Measurements from ENCODE around the gene NEGR1. TPM values are rescaled to one million over a fixed set of nuclear protein-coding genes. Genes with fewer than 3 reads are reported as not detected.

NEGR1 gene
- total RNA-seq, 2 experiments from 2014 or later: not detected

DNA sequence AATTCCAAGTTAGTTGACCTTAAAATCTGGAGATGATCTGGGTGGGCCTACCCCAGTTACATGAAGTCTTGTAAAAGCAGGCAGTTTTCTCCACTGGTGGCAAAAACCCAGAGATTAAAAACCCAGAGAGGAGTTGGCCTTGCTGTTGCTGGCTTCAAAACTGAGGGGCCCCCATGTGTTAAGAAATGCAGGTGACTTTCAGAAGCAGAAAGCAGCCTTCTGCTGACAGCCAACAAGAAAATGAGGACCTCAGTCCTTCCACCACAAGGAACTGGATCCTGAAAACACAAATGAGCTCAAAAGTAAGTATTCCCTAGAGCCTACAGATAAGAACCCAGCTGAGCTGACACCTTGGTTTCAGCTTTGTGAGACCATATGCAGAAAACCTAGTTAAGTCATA lies 857.8 kb downstream of the NEGR1 start:
- no peaks in the 10 kb centered on the region for H3K4me1 Mint-ChIP-seq
- no peaks in the 10 kb centered on the region for H3K27me3 Mint-ChIP-seq
- no peaks in the 10 kb centered on the region for H3K36me3 Mint-ChIP-seq (ENCODE audit: low read depth)
- ChIA-PET POLR2A (no interaction called here), CTCF (no interaction called here)
- H3K4me3 Mint-ChIP-seq: no peak overlapping the region
- no peak overlapping the region for H3K27ac Mint-ChIP-seq
- DNase-seq: no peak
- no peaks in the 10 kb centered on the region for H3K9me3 Mint-ChIP-seq

DNA sequence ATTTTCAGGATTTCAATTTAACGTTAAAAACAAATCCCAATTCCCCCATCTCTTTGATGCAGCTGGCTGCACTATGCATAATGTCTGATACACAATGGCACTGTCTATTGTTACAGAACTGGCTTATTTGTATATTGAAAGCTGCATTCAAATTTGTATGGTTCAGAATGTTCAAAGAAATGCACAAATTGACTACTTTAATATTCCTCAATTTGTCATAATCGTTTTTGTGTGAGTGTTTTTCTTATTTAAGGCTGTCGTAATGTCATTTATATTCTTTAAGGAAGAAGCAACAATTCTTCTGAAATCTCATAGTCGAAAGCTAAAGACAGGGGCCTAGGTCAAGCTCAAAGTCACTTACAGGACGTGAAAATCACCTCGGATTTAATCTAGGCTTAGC lies 860.1 kb downstream of the NEGR1 start:
- no peak overlapping the region for H3K4me3 Mint-ChIP-seq
- no peak overlapping the region for H3K27ac Mint-ChIP-seq
- H3K27me3 Mint-ChIP-seq: no peaks in the 10 kb centered on the region
- CTCF ChIA-PET: no interaction called here
- DNase-seq: no peak
- no peaks in the 10 kb centered on the region for H3K4me1 Mint-ChIP-seq
- no peaks in the 10 kb centered on the region for H3K36me3 Mint-ChIP-seq (ENCODE audit: low read depth)
- POLR2A ChIA-PET: no interaction called here
- H3K9me3 Mint-ChIP-seq: peaks cover 2% of the 10 kb centered on the region

DNA sequence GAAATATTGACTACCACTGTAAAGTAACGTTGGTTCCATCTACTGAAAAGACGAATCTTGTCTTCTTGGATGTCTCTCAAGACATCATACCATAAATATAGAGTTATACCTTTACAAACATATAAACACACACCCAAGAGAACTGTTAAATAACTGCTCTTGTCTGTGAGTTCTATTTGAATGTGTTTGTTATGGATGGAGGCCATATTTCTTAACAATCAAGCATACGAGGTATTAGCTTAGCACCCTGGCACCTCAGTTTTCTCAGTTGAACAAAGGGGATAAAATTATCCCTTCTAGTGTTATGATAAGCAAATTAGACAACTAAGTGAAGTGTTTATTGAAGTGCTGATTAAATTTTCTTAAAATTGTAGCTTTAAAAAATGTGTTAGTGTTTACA lies 864.9 kb downstream of the NEGR1 start:
- Mint-ChIP-seq H3K36me3 (ENCODE audit: low read depth) (no peaks in the 10 kb centered on the region), H3K9me3 (peaks cover 2% of the 10 kb centered on the region), H3K4me1 (no peaks in the 10 kb centered on the region), H3K27me3 (no peaks in the 10 kb centered on the region), H3K4me3 (no peak overlapping the region), H3K27ac (no peak overlapping the region)
- ChIA-PET CTCF (no interaction called here), POLR2A (no interaction called here)
- DNase-seq: no peak

DNA sequence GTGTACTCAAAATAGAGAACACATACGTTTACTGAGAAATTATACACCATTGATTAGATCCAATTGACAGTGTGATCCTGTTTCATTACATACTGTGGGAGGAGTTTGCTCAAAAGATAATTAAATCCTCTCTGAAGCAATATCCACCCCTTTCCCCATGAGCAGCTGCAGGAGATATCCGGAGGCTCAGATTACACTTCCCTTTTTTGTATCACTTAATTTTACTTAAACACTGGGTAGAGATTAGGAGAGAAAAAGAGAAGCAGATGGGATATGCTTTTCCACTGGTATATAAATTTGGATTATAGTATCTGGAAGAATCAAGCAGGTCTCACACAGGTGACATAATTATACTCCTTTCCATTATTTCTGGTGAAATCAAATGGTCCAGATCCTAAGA lies 868.2 kb downstream of the NEGR1 start:
- ChIA-PET POLR2A (no interaction called here), CTCF (no interaction called here)
- no peak for DNase-seq
- Mint-ChIP-seq H3K27ac (no peak overlapping the region), H3K27me3 (no peaks in the 10 kb centered on the region), H3K9me3 (peaks cover 2% of the 10 kb centered on the region), H3K36me3 (ENCODE audit: low read depth) (no peaks in the 10 kb centered on the region), H3K4me1 (no peaks in the 10 kb centered on the region), H3K4me3 (no peak overlapping the region)

DNA sequence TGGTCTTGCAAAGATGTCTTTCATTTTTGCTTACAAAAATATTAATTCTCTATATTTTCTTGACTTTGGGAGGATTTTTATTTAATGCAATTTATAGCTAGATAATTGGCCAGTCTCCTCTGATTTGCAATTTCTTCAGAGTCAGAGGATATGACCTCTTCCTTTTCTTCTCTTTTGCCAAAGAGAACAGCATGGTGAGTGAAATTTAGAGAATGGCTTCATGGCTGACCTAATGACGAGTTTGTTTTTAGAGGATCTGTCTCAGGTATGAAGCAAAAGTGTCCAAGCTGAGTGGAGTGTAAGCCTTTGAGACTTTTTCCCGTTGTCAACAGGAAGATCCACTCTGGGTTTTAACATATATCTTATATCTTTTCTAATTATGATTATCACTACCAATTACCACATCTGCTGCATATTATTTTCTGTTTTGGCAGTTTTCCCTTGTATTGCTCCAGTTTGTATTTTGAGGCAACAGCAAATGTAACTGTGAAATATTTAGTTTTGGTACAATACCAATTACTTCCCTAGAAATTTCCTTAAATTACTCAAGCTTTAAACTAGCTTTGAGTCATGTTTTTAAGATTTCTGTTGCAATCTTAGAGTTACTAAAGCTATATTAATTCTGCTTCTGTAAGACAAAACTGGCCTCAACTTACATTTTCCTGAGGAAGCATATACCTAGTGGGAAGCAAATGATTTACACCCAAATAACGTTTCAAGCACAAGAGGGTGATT lies 868.7 kb downstream of the NEGR1 start:
- Mint-ChIP-seq H3K27ac (no peak overlapping the region), H3K9me3 (peaks cover 2% of the 10 kb centered on the region), H3K27me3 (no peaks in the 10 kb centered on the region), H3K36me3 (ENCODE audit: low read depth) (no peaks in the 10 kb centered on the region), H3K4me1 (no peaks in the 10 kb centered on the region), H3K4me3 (no peak overlapping the region)
- ChIA-PET CTCF (no interaction called here), POLR2A (no interaction called here)
- DNase-seq: no peak

DNA sequence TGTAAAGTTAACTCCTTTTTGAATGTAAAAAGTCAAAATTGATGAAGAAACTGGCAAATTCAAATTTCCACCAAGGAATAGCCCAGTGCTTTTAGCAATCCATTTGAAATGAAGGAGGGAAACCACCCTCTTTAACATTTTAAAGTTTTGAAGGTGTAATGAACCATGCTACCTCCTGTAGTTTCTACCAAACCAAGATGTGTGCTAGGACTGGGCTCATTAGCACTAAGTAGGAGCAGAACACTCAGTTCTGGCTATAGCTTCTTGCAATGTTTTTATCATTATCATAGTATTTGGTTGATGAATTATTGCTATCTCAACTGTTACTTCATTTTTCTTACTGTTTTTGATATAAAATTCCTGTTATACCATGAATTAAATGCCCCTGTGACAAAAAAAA lies 882.3 kb downstream of the NEGR1 start:
- Mint-ChIP-seq H3K4me1 (no peaks in the 10 kb centered on the region), H3K9me3 (peaks cover 6% of the 10 kb centered on the region), H3K27me3 (no peaks in the 10 kb centered on the region), H3K27ac (no peak overlapping the region), H3K4me3 (no peak overlapping the region), H3K36me3 (ENCODE audit: low read depth) (no peaks in the 10 kb centered on the region)
- DNase-seq: no peak
- ChIA-PET POLR2A (no interaction called here), CTCF (no interaction called here)

DNA sequence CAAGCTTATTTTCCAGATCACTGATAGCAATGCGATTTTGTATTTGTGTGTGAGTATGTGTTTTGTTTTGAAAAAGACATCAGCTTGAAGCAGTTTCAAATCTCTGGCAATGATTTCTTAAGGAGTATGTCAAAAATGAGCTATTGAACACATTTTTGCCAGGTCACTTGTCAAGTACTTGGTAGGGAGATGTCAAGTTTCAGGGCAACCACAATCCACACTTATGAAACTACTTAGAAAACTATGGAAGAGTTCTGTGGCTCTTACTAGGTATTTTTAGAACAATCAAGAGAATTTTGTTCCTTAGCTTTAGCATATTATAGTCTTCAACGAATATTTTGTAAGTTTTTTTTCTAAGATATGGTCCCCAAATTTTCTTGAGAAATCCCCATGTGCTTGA lies 882.7 kb downstream of the NEGR1 start:
- no peaks in the 10 kb centered on the region for H3K36me3 Mint-ChIP-seq (ENCODE audit: low read depth)
- POLR2A ChIA-PET: no interaction called here
- H3K9me3 Mint-ChIP-seq: peaks cover 6% of the 10 kb centered on the region
- no peaks in the 10 kb centered on the region for H3K27me3 Mint-ChIP-seq
- no peak for DNase-seq
- H3K4me1 Mint-ChIP-seq: no peaks in the 10 kb centered on the region
- CTCF ChIA-PET: no interaction called here
- no peak overlapping the region for H3K4me3 Mint-ChIP-seq
- H3K27ac Mint-ChIP-seq: no peak overlapping the region

DNA sequence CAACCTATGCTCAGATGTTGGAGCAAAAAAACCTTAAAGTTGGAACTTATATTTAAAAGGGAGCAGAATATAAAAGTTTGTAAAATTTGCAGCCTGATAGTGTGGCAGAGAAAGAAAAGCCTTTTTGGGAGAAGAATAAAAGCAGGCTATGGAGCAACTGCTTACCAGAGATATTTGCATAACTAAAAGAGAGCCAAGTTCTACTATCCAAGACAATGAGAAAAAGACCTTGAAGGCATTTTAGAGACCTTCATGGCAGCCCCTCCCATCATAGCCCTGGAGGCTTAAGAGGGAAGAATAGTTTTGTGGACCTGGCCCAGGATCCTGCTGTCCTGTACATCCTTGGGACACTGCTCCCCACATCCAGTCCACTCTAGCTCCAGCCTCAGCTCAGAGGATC lies 889.0 kb downstream of the NEGR1 start:
- ChIA-PET POLR2A (no interaction called here), CTCF (no interaction called here)
- H3K9me3 Mint-ChIP-seq: peaks cover 15% of the 10 kb centered on the region
- no peak for DNase-seq
- H3K27me3 Mint-ChIP-seq: no peaks in the 10 kb centered on the region
- no peaks in the 10 kb centered on the region for H3K36me3 Mint-ChIP-seq (ENCODE audit: low read depth)
- no peak overlapping the region for H3K4me3 Mint-ChIP-seq
- H3K27ac Mint-ChIP-seq: no peak overlapping the region
- H3K4me1 Mint-ChIP-seq: no peaks in the 10 kb centered on the region

DNA sequence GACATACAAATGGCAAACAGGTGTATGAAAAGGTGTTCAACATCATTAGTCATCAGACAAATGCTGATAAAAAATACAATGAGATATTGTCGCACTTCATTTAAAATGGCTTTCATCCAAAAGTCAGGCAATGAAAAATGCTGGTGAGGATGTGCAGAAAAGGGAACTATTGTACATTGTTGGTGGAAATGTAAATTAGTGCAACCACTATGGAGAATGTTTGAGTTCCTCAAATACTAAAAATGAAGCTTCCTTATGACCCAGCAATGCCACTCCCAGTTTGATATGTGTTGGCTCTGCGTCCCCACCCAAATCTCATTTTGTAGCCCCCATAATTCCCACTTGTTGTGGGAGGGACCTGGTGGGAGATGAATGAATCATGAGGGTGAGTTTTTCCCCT lies 891.8 kb downstream of the NEGR1 start:
- no peak for DNase-seq
- Mint-ChIP-seq H3K4me3 (no peak overlapping the region), H3K27me3 (no peaks in the 10 kb centered on the region), H3K9me3 (peaks cover 13% of the 10 kb centered on the region), H3K36me3 (ENCODE audit: low read depth) (no peaks in the 10 kb centered on the region), H3K27ac (no peak overlapping the region), H3K4me1 (no peaks in the 10 kb centered on the region)
- ChIA-PET POLR2A (no interaction called here), CTCF (no interaction called here)

DNA sequence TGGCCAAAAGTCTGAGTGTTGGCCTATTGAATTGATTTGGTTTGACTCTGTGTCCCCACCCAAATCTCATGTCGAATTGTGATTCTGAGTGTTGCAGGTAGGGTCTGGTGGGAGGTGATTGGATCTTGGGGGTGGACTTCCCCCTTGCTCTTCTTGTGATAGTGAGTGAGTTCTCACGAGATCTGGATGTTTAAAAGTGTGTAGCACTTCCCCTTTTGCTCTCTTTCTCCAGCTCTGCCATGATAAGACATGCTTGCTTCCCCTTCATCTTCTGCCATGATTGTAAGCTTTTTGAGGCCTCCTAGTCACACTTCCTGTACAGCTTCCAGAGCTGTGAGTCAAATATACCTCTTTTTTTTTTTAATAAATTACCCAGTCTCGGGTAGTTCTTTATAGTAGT lies 904.5 kb downstream of the NEGR1 start:
- Mint-ChIP-seq H3K36me3 (ENCODE audit: low read depth) (no peaks in the 10 kb centered on the region), H3K27me3 (no peaks in the 10 kb centered on the region), H3K4me3 (no peak overlapping the region), H3K4me1 (no peaks in the 10 kb centered on the region), H3K27ac (no peak overlapping the region), H3K9me3 (peaks cover 14% of the 10 kb centered on the region)
- DNase-seq: no peak
- CTCF ChIA-PET: no interaction called here
- POLR2A ChIA-PET: no interaction called here

DNA sequence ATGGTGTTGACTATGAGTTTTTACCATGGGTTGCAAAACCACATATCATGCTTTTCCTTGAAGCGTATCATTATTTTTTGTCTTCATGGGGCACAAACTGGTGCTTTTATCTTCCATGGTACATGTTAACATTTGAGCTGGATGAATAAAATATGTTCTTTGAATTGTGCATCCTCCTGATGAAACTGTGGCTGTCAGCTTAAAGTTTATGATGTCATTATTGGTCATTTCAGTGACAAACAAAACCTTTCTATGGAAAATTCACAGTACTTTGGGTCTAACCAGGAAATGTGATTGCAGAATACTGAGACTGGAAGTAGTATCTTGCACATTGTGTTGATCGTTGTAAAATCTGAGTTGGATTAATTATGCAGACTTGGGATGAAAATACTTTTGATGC lies 909.8 kb downstream of the NEGR1 start:
- H3K4me3 Mint-ChIP-seq: no peak overlapping the region
- ChIA-PET CTCF (no interaction called here), POLR2A (no interaction called here)
- DNase-seq: no peak
- H3K27me3 Mint-ChIP-seq: no peaks in the 10 kb centered on the region
- H3K27ac Mint-ChIP-seq: no peak overlapping the region
- H3K9me3 Mint-ChIP-seq: peaks cover 4% of the 10 kb centered on the region
- H3K4me1 Mint-ChIP-seq: no peaks in the 10 kb centered on the region
- H3K36me3 Mint-ChIP-seq (ENCODE audit: low read depth): no peaks in the 10 kb centered on the region

DNA sequence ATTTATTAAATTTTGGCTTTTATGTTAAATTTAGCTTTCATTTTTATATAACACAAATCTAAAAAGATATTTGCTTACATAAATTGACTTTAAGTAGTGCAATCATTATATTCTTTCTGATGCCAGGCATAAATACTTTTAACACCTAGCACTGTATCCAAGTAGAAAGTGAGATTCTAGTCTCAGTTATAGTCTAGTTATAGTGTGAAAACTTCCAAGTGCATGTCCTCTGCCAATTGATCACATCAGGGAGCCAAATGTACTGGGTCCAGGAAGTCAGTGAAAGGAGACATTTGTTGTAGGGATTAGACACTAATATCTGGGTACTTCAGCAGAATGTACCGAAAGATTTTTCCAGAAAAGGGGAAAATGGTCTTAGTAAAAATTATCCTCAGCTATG lies 910.8 kb downstream of the NEGR1 start:
- Mint-ChIP-seq H3K27me3 (no peaks in the 10 kb centered on the region), H3K27ac (no peak overlapping the region), H3K4me1 (no peaks in the 10 kb centered on the region), H3K9me3 (peaks cover 2% of the 10 kb centered on the region), H3K36me3 (ENCODE audit: low read depth) (no peaks in the 10 kb centered on the region), H3K4me3 (no peak overlapping the region)
- no peak for DNase-seq
- ChIA-PET CTCF (no interaction called here), POLR2A (no interaction called here)

DNA sequence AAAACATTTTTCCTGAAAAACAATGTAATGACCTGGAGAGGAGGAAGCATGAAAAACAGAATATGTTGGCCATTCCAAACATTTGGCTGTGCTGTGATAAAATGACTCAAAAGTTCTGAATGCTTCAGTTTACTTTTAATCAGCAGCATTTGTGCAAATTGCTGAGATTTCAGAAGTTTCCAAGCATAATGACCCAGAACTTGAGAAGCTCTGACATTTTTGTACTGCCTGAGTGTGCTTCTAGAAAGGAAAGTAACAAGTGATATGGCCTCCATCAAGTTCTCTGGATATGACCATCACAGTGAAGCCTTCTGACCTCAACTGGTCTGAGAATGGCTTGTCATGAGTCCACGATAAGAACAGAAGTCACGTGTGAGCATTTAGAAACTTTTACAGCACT lies 918.1 kb downstream of the NEGR1 start:
- Mint-ChIP-seq H3K9me3 (peaks cover 9% of the 10 kb centered on the region), H3K4me1 (no peaks in the 10 kb centered on the region), H3K36me3 (ENCODE audit: low read depth) (no peaks in the 10 kb centered on the region), H3K4me3 (no peak overlapping the region), H3K27me3 (no peaks in the 10 kb centered on the region), H3K27ac (no peak overlapping the region)
- POLR2A ChIA-PET: no interaction called here
- no peak for DNase-seq
- CTCF ChIA-PET: no interaction called here

DNA sequence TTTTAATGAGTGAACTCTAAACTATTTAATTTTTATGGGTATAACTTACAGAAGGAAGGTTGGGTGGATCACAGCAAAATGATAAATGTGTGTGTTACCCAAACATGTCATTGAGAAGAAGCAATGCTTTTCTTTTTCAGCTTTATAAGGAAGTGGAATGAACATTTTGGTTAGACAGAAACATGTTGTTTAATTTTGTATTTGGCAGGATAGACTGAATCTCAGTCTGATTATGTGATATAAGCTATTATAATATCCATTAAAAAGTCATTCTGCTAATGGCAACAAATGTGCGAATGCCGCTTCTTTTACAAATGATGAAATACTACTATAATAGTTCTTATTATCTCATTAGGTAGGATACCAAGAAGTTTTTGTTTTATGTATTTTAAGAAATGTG lies 919.6 kb downstream of the NEGR1 start:
- H3K4me3 Mint-ChIP-seq: no peak overlapping the region
- ChIA-PET CTCF (no interaction called here), POLR2A (no interaction called here)
- H3K27ac Mint-ChIP-seq: no peak overlapping the region
- no peaks in the 10 kb centered on the region for H3K4me1 Mint-ChIP-seq
- peaks cover 9% of the 10 kb centered on the region for H3K9me3 Mint-ChIP-seq
- no peaks in the 10 kb centered on the region for H3K27me3 Mint-ChIP-seq
- H3K36me3 Mint-ChIP-seq (ENCODE audit: low read depth): no peaks in the 10 kb centered on the region
- no peak for DNase-seq

DNA sequence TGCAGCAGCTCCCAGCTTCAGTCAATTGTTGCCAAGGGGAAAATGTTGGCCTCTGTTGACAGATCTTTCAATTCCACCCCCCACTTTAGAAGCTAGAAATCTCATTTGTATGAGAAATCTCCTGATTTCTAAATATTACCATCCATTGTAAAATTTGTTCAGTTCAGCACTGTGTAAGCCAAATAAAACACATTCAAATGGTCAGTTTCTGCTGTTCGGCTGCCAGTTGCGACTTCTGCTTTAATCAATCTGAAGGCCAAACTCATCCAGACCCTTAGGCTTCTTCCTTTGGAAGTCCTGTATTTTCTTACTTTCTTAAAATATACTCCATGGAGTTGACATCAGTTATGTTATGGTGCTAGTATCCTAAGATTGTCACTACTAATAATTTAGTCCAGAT lies 920.3 kb downstream of the NEGR1 start:
- no peak overlapping the region for H3K27ac Mint-ChIP-seq
- peaks cover 9% of the 10 kb centered on the region for H3K9me3 Mint-ChIP-seq

More for the DNA sequence above, 920.3 kb downstream of the NEGR1 start:
- POLR2A ChIA-PET: no interaction called here
- CTCF ChIA-PET: no interaction called here
- no peaks in the 10 kb centered on the region for H3K27me3 Mint-ChIP-seq
- no peak overlapping the region for H3K4me3 Mint-ChIP-seq
- H3K4me1 Mint-ChIP-seq: no peaks in the 10 kb centered on the region
- H3K36me3 Mint-ChIP-seq (ENCODE audit: low read depth): no peaks in the 10 kb centered on the region
- DNase-seq: no peak
